Measurements from ENCODE around the gene GORASP1.

GORASP1 gene

GRCh38 chr3:39101022-39101689, 6.3 kb downstream of the GORASP1 start:
- DNase-seq: peak; percentile 57

DNA sequence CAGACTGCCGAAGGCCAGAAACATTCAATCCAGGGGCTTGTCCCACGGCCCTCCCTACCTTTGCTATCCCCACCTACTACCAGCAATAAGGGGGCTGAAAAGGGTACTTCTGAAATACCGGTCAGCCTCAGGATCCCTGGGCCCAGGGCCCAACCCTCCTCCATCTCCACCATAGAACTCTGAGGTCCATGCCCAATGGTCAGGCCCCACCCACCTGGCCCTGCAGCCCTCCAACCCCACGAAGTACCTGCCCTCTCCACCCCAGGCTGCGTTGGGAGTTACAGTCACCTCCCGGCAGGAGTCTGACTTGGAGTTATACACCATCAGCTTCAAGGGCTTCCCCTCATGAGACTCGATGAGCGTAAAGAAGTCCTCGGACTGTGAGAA, 6.9 kb downstream of the GORASP1 start:
- no peak for DNase-seq

- no peak for DNase-seq
Observed at GRCh38 chr3:39099738-39100499, 7.5 kb downstream of the GORASP1 start.

DNA sequence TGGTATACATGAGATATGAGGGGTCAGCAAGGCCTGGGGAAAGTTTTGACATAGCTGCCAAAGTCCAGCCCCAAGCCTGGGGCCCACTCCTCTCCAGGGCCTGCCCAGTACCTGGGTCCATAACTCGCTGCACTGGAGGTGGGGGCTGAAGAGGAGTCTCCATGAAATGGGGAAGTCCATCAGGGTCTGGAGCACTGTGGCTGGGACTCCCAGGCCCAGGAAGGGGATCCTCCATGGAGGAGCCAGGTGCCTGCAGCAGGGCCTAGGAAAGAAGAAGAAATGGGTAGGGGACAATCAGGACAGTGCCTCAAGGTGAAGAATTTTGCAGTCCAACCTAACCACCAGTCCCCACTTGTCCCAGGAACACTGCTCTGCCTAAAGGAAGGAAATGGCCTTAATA, 8.2 kb downstream of the GORASP1 start:
- DNase-seq: no peak

DNA sequence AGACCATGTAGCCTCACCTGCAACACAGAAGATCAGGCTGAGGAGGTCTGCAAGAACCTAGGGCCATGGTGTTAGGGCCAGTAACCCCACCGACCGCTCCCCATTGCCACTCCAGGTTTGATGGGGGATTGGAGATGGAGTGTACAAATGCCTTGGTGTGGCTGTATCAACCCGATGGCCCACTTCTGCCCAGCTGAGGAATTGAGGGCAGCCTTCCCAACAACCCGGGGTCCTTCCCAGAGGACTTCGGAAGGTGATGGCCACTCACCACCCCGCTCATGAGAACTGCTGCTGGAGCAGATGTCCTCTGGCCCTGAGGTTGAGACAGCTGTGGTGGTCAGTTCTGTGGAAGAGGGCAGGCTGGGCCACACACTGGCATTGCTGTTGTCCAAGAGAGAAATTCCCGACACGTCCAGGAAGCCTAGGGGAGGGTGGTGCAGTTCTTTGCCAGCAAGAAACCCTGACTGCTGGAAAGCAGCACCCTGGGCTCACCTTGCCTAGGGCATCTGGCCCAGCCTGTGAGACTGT, 8.9 kb downstream of the GORASP1 start:
- no peak for DNase-seq

DNA sequence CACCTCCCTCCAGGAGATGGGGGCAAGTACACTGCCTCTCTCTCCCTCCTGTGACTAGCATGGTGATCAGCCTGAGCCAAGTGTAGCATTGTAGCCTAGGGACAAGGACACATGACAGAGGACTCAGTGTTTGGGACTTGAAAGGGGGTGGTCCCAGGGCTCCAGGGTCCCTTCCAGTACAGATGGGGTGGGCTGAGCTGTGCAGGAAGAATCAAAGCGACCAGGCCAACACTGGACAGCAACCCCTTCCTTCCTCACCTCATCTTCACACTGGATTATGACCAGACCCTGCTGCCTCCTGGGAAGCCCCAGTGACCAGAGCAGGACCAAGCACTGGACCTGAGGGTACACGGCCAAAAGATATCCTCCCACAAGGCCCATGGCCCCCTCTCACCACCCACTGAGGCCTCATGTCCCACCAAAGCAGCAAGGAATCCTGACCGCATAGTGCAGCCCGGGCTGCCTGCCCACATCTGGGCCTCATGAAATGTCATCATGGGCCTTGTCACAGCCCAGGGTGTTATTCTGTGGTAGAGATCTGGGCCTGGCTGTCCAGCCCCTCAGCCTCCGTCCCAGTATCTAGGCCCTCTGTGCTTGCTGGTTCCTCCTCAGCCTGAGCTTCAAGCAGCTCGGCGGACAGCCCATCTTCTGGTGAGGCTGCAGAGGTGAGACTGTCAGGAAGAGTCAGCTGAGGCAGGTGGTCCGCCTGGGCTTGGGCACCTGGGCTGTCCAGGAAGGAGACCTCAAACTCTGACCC, 9.5 kb downstream of the GORASP1 start:
- DNase-seq: no peak

- no peak for DNase-seq
Observed at GRCh38 chr3:39096775-39097174, 10.7 kb downstream of the GORASP1 start.

- DNase-seq: no peak
Observed at GRCh38 chr3:39095778-39096177, 11.6 kb downstream of the GORASP1 start.

DNA sequence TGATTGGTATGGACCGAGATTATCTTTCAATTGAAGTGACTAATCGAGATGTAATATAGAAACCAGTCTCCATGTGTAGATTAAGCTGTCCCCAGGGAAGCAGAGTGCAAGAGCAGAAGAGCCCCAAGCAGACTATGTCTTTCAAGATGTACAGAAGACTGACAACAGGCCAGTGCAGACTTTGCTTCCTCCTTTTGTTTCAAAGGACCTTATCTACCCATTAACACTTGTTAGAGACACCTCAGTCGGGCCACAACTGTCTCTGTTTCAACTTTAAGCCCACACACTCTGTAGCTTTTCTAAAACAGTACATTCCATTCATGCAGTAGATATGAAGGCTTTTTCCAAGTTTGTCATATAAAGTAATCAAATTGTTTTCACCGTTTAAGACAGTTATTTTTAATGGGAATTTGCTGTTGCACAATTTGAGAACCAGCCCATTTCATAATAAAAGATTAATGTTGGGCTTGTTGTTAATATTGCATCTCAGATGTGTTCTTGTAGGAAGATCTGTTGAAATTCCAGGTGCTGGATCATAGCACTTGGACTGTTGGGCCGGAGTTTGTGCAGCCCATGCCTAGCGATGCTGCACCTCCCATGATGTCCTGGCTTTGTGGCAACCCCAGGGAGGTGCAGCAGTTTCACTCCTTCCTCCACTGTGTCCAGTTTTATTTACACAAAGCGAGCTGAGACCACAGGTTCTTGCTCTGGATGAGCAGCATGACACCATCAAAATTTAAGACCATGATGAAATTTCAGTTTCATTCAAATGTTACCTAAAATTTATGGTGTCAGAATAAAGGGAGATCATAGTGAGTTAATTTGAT, 12.4 kb downstream of the GORASP1 start:
- no peak for DNase-seq

DNA sequence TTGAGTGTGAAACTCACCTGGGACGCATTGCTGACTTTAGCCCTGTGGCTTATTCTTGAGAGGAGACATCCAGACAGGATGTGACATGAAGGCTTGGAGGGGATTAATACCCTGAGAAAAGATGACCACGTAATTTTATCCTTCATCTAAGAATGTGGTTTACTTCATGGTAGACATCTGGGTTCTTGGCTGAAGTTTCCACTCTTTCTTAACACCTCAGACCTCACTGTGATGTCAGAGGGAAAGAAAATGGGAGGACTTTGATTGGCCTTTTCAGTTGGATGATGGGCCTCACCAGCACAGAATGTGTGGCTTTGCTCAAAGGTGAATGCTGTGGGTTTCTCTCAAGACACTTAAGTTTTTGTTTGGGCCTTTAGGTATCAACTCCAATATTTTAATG, 16.5 kb downstream of the GORASP1 start:
- DNase-seq: no peak

DNA sequence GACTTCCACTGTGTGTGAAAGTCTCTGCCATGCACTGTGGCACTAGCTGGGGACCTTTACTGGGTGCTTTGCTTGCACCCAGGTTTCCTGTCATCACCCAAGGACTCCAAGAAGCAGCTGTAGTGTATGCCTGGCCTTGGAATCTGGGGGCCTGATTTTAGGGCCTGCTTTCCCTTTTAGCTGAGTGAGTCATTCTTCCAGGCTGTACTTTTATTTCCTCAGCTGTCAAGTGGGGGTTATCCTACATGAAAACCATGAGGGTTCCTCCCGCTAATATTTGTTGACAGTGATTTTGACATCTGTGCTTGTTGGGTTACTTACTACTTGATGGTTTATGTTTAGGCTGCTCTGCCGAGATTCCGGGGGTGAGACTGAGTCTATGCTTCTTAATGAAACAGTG, 18.5 kb downstream of the GORASP1 start:
- no peak for DNase-seq

GRCh38 chr3:39088456-39088855, 19.0 kb downstream of the GORASP1 start:
- no peak for DNase-seq

GRCh38 chr3:39086144-39086543, 21.3 kb downstream of the GORASP1 start:
- no peak for DNase-seq

GRCh38 chr3:39082666-39083313, 24.6 kb downstream of the GORASP1 start:
- DNase-seq: no peak

- DNase-seq: no peak
Observed at GRCh38 chr3:39080026-39080425, 27.4 kb downstream of the GORASP1 start.

- no peak for DNase-seq
Observed at GRCh38 chr3:39079530-39079929, 27.9 kb downstream of the GORASP1 start.

DNA sequence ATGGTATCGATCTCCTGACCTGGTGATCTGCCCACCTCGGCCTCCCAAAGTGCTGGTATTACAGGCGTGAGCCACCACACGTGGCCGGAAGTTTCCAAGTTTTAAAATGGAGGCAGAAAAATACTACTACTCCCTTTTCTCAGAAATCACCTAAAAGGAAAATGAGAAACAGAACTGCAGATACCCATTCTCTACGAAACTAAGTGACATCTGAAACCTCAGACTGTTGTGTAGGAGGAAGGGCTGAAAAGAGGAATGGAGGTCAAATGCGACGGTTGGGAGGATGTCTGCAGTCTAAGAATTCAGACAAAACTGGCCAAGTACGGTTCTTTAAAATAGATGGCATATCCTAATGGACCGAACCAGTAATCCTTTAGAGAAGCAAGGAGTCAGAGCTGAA, 31.5 kb downstream of the GORASP1 start:
- DNase-seq: no peak

GRCh38 chr3:39068556-39068955, 38.9 kb downstream of the GORASP1 start:
- no peak for DNase-seq

- DNase-seq: no peak
Observed at GRCh38 chr3:39067286-39067685, 40.1 kb downstream of the GORASP1 start.

- DNase-seq: peak; percentile 10
Observed at GRCh38 chr3:39065197-39065596, 42.2 kb downstream of the GORASP1 start.

DNA sequence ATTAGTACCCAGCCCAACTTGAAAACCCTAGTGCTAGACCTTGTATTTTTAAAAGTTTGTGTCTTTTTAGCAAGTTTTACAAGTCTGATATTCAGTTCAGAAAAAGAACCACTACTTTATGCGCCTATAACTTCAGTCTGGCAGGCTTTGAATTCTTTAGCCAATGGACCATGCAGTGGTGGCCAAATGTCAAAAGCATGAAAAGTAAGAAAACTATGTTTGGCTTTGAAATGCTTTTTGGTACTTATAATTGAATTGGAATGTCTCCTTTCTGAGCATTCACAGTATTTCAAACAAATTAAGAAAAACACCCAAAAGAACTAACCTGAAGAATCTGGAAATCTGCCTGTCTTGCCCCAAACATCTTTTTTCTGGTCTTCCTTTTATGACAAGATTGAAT, 42.8 kb downstream of the GORASP1 start:
- DNase-seq: no peak

- DNase-seq: no peak
Observed at GRCh38 chr3:39063143-39063542, 44.3 kb downstream of the GORASP1 start.
